H1 (cell line): ENCODE results near the gene NRXN2.

Experiments used
- CTCF ChIP-seq, 3 experiments: IDR thresholded peaks; 1 replicate in 2 of 3; 2 replicates in 1 of 3; pipeline versions ENCODE4 v1.5.1 to v1.6.1; 2011; ENCODE audit warnings: low read length in 3 of 3, mild to moderate bottlenecking in 3 of 3, inconsistent platforms in 2 of 3, low read depth in 1 of 3, moderate library complexity in 1 of 3; ENCODE audit not compliant: insufficient read depth in 1 of 3; ENCODE audit errors: control extremely low read depth in 1 of 3
- POLR2A ChIP-seq, 2 experiments: IDR thresholded peaks; 1 replicate in 1 of 2; 2 replicates in 1 of 2; pipeline ENCODE4 v1.6.1; 2011; ENCODE audit warnings: low read depth in 2 of 2, low read length in 2 of 2, mild to moderate bottlenecking in 2 of 2; ENCODE audit errors: control extremely low read depth in 1 of 2
- POLR2AphosphoS5 ChIP-seq: IDR thresholded peaks from 2 replicates; pipeline ENCODE4 v1.6.1; 2011; ENCODE audit warnings: low read depth, low read length
- RAD21 ChIP-seq, 2 experiments: IDR thresholded peaks in 1 of 2; conservative IDR thresholded peaks in 1 of 2; 2 replicates each; pipeline ENCODE4 v1.6.1; 2011; ENCODE audit warnings: low read depth in 2 of 2, low read length in 2 of 2, improper control_type of control experiment in 1 of 2, inconsistent platforms in 1 of 2, mild to moderate bottlenecking in 1 of 2, moderate library complexity in 1 of 2
- RFX5 ChIP-seq: IDR thresholded peaks from 2 replicates; pipeline ENCODE4 v1.6.1; 2011; ENCODE audit warnings: low read depth, low read length, improper control_type of control experiment, borderline replicate concordance
- TAF1 ChIP-seq: IDR thresholded peaks from 2 replicates; pipeline ENCODE4 v1.6.1; 2011; ENCODE audit warnings: mild to moderate bottlenecking, low read depth, low read length
- USF2 ChIP-seq: IDR thresholded peaks from 2 replicates; pipeline ENCODE4 v1.6.1; 2011; ENCODE audit warnings: low read length, improper control_type of control experiment
- YY1 ChIP-seq: IDR thresholded peaks from 2 replicates; pipeline ENCODE4 v1.6.1; 2011; ENCODE audit warnings: low read depth, mild to moderate bottlenecking, low read length

- TF ChIP-seq RAD21 (IDR thresholded peaks at IDR 0.05 in 1 of 2, conservative IDR thresholded peaks at IDR 0.05 in 1 of 2; ENCODE audit: low read depth in 2 of 2, low read length in 2 of 2) (no peak), USF2 (no peak), TAF1 (no peak), YY1 (no peak), POLR2AphosphoS5 (no peak), POLR2A (IDR thresholded peaks at IDR 0.05; ENCODE audit: control extremely low read depth in 1 of 2, low read depth in 2 of 2, low read length in 2 of 2) (no peak), CTCF (IDR thresholded peaks at IDR 0.05; ENCODE audit: control extremely low read depth in 1 of 3, insufficient read depth in 1 of 3, low read depth in 1 of 3, low read length in 3 of 3) (no peak), RFX5 (no peak)
Measured at GRCh38 chr11:64593156-64594105, 129.6 kb downstream of the NRXN2 start.
